ENCODE data around the gene SHISAL1.

GRCh38 chr22:44245438-44245837, 67.3 kb downstream of the SHISAL1 start:
- no peak for TF ChIP-seq POLR2AphosphoS5 (IDR thresholded peaks at IDR 0.05)
- TF ChIP-seq, protein P1, sequence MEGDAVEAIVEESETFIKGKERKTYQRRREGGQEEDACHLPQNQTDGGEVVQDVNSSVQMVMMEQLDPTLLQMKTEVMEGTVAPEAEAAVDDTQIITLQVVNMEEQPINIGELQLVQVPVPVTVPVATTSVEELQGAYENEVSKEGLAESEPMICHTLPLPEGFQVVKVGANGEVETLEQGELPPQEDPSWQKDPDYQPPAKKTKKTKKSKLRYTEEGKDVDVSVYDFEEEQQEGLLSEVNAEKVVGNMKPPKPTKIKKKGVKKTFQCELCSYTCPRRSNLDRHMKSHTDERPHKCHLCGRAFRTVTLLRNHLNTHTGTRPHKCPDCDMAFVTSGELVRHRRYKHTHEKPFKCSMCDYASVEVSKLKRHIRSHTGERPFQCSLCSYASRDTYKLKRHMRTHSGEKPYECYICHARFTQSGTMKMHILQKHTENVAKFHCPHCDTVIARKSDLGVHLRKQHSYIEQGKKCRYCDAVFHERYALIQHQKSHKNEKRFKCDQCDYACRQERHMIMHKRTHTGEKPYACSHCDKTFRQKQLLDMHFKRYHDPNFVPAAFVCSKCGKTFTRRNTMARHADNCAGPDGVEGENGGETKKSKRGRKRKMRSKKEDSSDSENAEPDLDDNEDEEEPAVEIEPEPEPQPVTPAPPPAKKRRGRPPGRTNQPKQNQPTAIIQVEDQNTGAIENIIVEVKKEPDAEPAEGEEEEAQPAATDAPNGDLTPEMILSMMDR (IDR thresholded peaks at IDR 0.05) = no peak
- no peak for TF ChIP-seq POLR2A (IDR thresholded peaks at IDR 0.05)
